Measurements from ENCODE around the gene GZMA. TPM values are rescaled to one million over a fixed set of nuclear protein-coding genes. Genes with fewer than 3 reads are reported as not detected.

The GZMA gene
- total RNA-seq, 1 experiment from 2014 or later, result not detected

GRCh38 chr5:55070968-55071367, 31.5 kb upstream of the GZMA start:
- Histone ChIP-seq H3K79me1 (ENCODE audit: insufficient read depth, low read depth, low read length, poor library complexity, severe bottlenecking) (no peaks in the 10 kb centered on the region), H4K20me1 (ENCODE audit: control insufficient read depth, insufficient read depth, insufficient read length) (no peaks in the 10 kb centered on the region), H4K5ac (ENCODE audit: insufficient read length, low read depth, low read length) (no peak overlapping the region), H3K4ac (ENCODE audit: low read depth, low read length) (no peak overlapping the region), H3K14ac (ENCODE audit: insufficient read depth, low read length) (no peak overlapping the region), H2AK5ac (ENCODE audit: insufficient read length, low read length) (no peak overlapping the region), H3K79me2 (ENCODE audit: insufficient read depth, low read length) (no peaks in the 10 kb centered on the region), H2BK15ac (ENCODE audit: low read depth, low read length) (no peak overlapping the region), H3K23me2 (ENCODE audit: insufficient read length, low read depth, low read length, poor library complexity, severe bottlenecking) (no peaks in the 10 kb centered on the region), H3T11ph (ENCODE audit: low read length) (no peak overlapping the region), H3K9me3 (ENCODE audit: control insufficient read depth, low read depth, low read length) (no peaks in the 10 kb centered on the region), H3K27ac (ENCODE audit: insufficient read length, low read depth, low read length) (no peak overlapping the region), H2BK20ac (ENCODE audit: low read depth, low read length, poor library complexity, severe bottlenecking) (no peak overlapping the region), H3K4me1 (ENCODE audit: insufficient read depth, low read length) (no peaks in the 10 kb centered on the region), H3K9ac (ENCODE audit: extremely low read depth, insufficient read length, low read length) (no peak overlapping the region), H2BK120ac (ENCODE audit: low read depth, low read length, poor library complexity, severe bottlenecking) (no peak overlapping the region), H4K91ac (ENCODE audit: insufficient read length, low read depth, low read length) (no peak overlapping the region), H3K27me3 (ENCODE audit: insufficient read depth, low read length) (no peaks in the 10 kb centered on the region), H4K8ac (replicated peaks; ENCODE audit: insufficient read length, low read depth, low read length) (no peak overlapping the region), H3K23ac (ENCODE audit: insufficient read length, low read depth, low read length) (no peak overlapping the region), H3K4me2 (ENCODE audit: insufficient read depth, insufficient read length, low read length) (no peak overlapping the region), H3K56ac (ENCODE audit: insufficient read length, low read depth, low read length) (no peak overlapping the region), H3K18ac (ENCODE audit: insufficient read length, low read depth, low read length) (no peak overlapping the region), H2AFZ (ENCODE audit: low read length) (no peak overlapping the region), H2BK5ac (ENCODE audit: insufficient read length, low read length) (no peak overlapping the region), H2BK12ac (ENCODE audit: insufficient read length, low read depth, low read length) (no peak overlapping the region)
- Mint-ChIP-seq H3K27me3 (ENCODE audit: low read depth) (no peaks in the 10 kb centered on the region; the same call in none of the 2 replicates), H3K27ac (no peak overlapping the region), H3K4me3 (no peak overlapping the region), H3K36me3 (ENCODE audit: insufficient read depth in 1 of 3, low read depth in 3 of 3) (no peaks in the 10 kb centered on the region), H3K4me1 (peaks cover 0 to 6% of the 10 kb centered on the region in 2 experiments; a peak in 3 of 4 replicates), H3K9me3 (no peaks in the 10 kb centered on the region)
- DNase-seq, result no peak
- TF ChIP-seq CTCF (conservative IDR thresholded peaks at IDR 0.05), result no peak
- no CpG with 5 or more reads among the region's 1 CpG for WGBS (ENCODE audit: extremely low coverage, insufficient read length, low lambda C conversion rate)
